Gastroesophageal sphincter (tissue), 3 donors: ENCODE data around the gene ARHGAP42.

Source experiments
- CTCF ChIP-seq, 4 experiments: fragments of 200-600 bp in 2 of 4; fragments of 450-650 bp in 2 of 4; sonication (generic) in 1 of 4; IDR thresholded peaks; one replicate each; pipeline ENCODE4 v1.5.1; 2017 to 2019; ENCODE audit warnings: antibody characterized with exemption in 4 of 4, mild to moderate bottlenecking in 2 of 4, moderate library complexity in 2 of 4
- POLR2A ChIP-seq, 2 donors: fragments of 450-650 bp; IDR thresholded peaks; one replicate each; pipeline ENCODE4 v1.6.1; 2017; ENCODE audit warnings: antibody characterized with exemption in 2 of 2, mild to moderate bottlenecking in 2 of 2, moderate library complexity in 1 of 2
- POLR2AphosphoS5 ChIP-seq: sonication (generic); formaldehyde crosslinking; IDR thresholded peaks from one replicate; pipeline ENCODE4 v1.6.1; 2017; ENCODE audit warnings: antibody characterized with exemption

GRCh38 chr11:100683126-100683525 lies 4.0 kb upstream of the ARHGAP42 start:
- TF ChIP-seq CTCF (IDR thresholded peaks at IDR 0.05) (no peak), POLR2AphosphoS5 (no peak), POLR2A (IDR thresholded peaks at IDR 0.05) (no peak)
